ENCODE measurements around the gene FGD6.
A peak's percentile ranks its signal among the peaks of the same experiment; 100 is the strongest.

The FGD6 gene

GRCh38 chr12:95179011-95179410, 38.3 kb downstream of the FGD6 start:
- no peak for TF ChIP-seq CTCF (IDR thresholded peaks at IDR 0.05; ENCODE audit: low read length, missing control alignments)

DNA sequence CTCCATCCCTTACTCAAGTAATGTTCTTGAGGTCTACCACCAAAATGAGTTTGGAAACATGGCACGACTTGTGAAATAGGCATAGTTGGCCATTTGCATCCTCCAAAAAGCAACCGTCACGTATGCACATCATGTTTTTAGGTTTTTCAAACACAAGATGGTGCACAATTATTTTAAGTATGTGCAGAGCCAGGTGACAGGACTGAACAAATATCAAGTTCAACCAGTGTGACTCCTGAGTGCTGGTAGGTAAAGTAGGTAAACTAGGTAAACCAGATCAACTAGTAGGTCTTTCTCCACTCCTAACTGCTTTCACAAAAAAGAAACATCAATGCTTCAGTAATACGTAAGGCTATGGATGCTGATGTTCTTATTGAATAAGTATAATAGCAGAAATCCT, 39.1 kb downstream of the FGD6 start:
- no peak for DNase-seq (ENCODE audit: low read depth)
- TF ChIP-seq CTCF (IDR thresholded peaks at IDR 0.05; ENCODE audit: low read length, missing control alignments) = no peak

More at GRCh38 chr12:95179011-95179410, 38.3 kb downstream of the FGD6 start:
- no peak for DNase-seq (ENCODE audit: low read depth)
- no peak overlapping the region for H3K4me3 ChIP-seq (replicated peaks; ENCODE audit: low read depth, low read length)

GRCh38 chr12:95177201-95177768, 40.0 kb downstream of the FGD6 start:
- no peak for TF ChIP-seq CTCF (IDR thresholded peaks at IDR 0.05; ENCODE audit: low read length, missing control alignments)
- DNase-seq (ENCODE audit: low read depth) = no peak
- H3K4me3 ChIP-seq (replicated peaks; ENCODE audit: low read depth, low read length) = no peak overlapping the region

More for the DNA sequence above, 39.1 kb downstream of the FGD6 start:
- no peak overlapping the region for H3K4me3 ChIP-seq (replicated peaks; ENCODE audit: low read depth, low read length)

- H3K4me3 ChIP-seq (replicated peaks; ENCODE audit: low read depth, low read length) = no peak overlapping the region
- peak; percentile 92 for DNase-seq (ENCODE audit: low read depth)
- TF ChIP-seq CTCF (IDR thresholded peaks at IDR 0.05; ENCODE audit: low read length, missing control alignments) = no peak
These were observed 43.6 kb downstream of the FGD6 start for GRCh38 chr12:95173392-95174251.

- H3K4me3 ChIP-seq (replicated peaks; ENCODE audit: low read depth, low read length) = no peak overlapping the region
- TF ChIP-seq CTCF (IDR thresholded peaks at IDR 0.05; ENCODE audit: low read length, missing control alignments) = no peak
- DNase-seq (ENCODE audit: low read depth) = peak; percentile 73
These were observed 47.9 kb downstream of the FGD6 start for GRCh38 chr12:95169368-95169767.

GRCh38 chr12:95168746-95169145, 48.5 kb downstream of the FGD6 start:
- TF ChIP-seq CTCF (IDR thresholded peaks at IDR 0.05; ENCODE audit: low read length, missing control alignments) = no peak
- no peak for DNase-seq (ENCODE audit: low read depth)
- H3K4me3 ChIP-seq (replicated peaks; ENCODE audit: low read depth, low read length) = no peak overlapping the region
